GM12878 (cell line): Measurements from ENCODE around the gene TESK2. TPM values are rescaled to one million over a fixed set of nuclear protein-coding genes. Genes with fewer than 3 reads are reported as not detected.

Experiments
- ATAC-seq: fragments of 200-7000 bp; cut with Tn5 transposase; 3 replicates; pipeline ENCODE4 v1.9.1; 2020; ENCODE audit warnings: mild to moderate bottlenecking, moderate library complexity
- BruUV-seq: library from RNA; stranded (reverse); fragments of 400-500 nt; replicated peaks from 2 replicates; lab custom pipeline; 2021; lab: Mats Ljungman, UMichigan
- CTCF ChIA-PET: fragments of 300-600 bp; sonication (Branson Sonifier 250); formaldehyde crosslinking; extraction: SDS; loops from one replicate; lab custom pipeline; 2021; ENCODE audit warnings: inconsistent platforms; lab: Yijun Ruan, JAX
- POLR2A ChIA-PET: fragments of 350-600 bp; formaldehyde crosslinking; extraction: SDS; loops from one replicate; lab custom pipeline; 2021; ENCODE audit warnings: inconsistent platforms; lab: Charles Lee
- RAD21 ChIA-PET: fragments of 300-600 bp; sonication (Branson Sonifier 250); formaldehyde crosslinking; loops from one replicate; lab custom pipeline; 2023; ENCODE audit warnings: antibody characterized with exemption; ENCODE audit not compliant: unreplicated experiment; lab: Charles Lee
- SMC1A ChIA-PET: fragments of 300-600 bp; sonication (Branson Sonifier 250); formaldehyde crosslinking; loops from one replicate; lab custom pipeline; 2023; ENCODE audit not compliant: unreplicated experiment, uncharacterized antibody; lab: Charles Lee
- DNase-seq: peaks from one replicate; pipeline ENCODE4 v3.0.0-alpha.2; 2011; ENCODE audit warnings: low read depth, low spot score
- FAIRE-seq: peaks from 3 replicates; lab custom pipeline; 2011; peaks lifted over from hg19 to GRCh38; lab: Jason Lieb, UNC
- H2AFZ ChIP-seq: 2 replicates; pipeline ENCODE4 v1.6.0; 2011; ENCODE audit warnings: low read depth, low read length, control low read depth; ENCODE audit not compliant: control insufficient read depth
- H3K27ac ChIP-seq: 2 replicates; pipeline ENCODE4 v1.5.1; 2011; ENCODE audit warnings: control low read depth; ENCODE audit not compliant: control insufficient read depth, insufficient read depth
- H3K27me3 ChIP-seq, 2 experiments: replicated peaks in 1 of 2; 2 replicates each; pipeline versions ENCODE4 v1.6.0 to v1.6.1; 2011; ENCODE audit warnings: low read length in 1 of 2; ENCODE audit not compliant: control insufficient read depth in 2 of 2, insufficient read depth in 2 of 2
- H3K36me3 ChIP-seq, 2 experiments: 2 replicates each; pipeline ENCODE4 v1.5.1; 2011; ENCODE audit warnings: low read length in 1 of 2; ENCODE audit not compliant: control insufficient read depth in 2 of 2, insufficient read depth in 2 of 2
- H3K4me1 ChIP-seq: 2 replicates; pipeline ENCODE4 v1.6.1; 2011; ENCODE audit warnings: mild to moderate bottlenecking, low read length, moderate library complexity, mixed read lengths; ENCODE audit not compliant: control insufficient read depth, insufficient read depth
- H3K4me2 ChIP-seq: 2 replicates; pipeline ENCODE4 v1.6.0; 2011; ENCODE audit warnings: control low read depth; ENCODE audit not compliant: control insufficient read depth, insufficient read depth
- H3K4me3 ChIP-seq: fragments of 200-600 bp; sonication (generic); 2 replicates; pipeline ENCODE4 v1.5.1; 2016
- H3K79me2 ChIP-seq: 2 replicates; pipeline ENCODE4 v1.6.0; 2011; ENCODE audit warnings: low read length; ENCODE audit not compliant: control insufficient read depth, insufficient read depth
- H3K9ac ChIP-seq: 2 replicates; pipeline ENCODE4 v1.8.0; 2011; ENCODE audit warnings: low read length, control low read depth, mixed read lengths; ENCODE audit not compliant: control insufficient read depth, insufficient read depth
- H3K9me3 ChIP-seq: replicated peaks from 3 replicates; pipeline ENCODE4 v1.5.1; 2011; ENCODE audit warnings: mild to moderate bottlenecking, low read length; ENCODE audit not compliant: control insufficient read depth, insufficient read depth
- H4K20me1 ChIP-seq: 2 replicates; pipeline ENCODE4 v1.6.0; 2011; ENCODE audit not compliant: control insufficient read depth, insufficient read depth
- ATF3 ChIP-seq: IDR thresholded peaks from 2 replicates; pipeline ENCODE4 v1.6.1; 2011; ENCODE audit warnings: low read depth, mild to moderate bottlenecking, low read length, moderate library complexity, borderline replicate concordance; ENCODE audit errors: extremely low read depth
- E2F8 ChIP-seq: fragments of 450-650 bp; IDR thresholded peaks from 2 replicates; pipeline ENCODE4 v1.6.1; 2018; ENCODE audit warnings: mild to moderate bottlenecking, low read depth, moderate library complexity; ENCODE audit not compliant: partially characterized antibody
- NBN ChIP-seq: fragments of 450-650 bp; IDR thresholded peaks from 2 replicates; pipeline ENCODE4 v1.6.1; 2016
- SMAD1 ChIP-seq: fragments of 450-650 bp; IDR thresholded peaks from 2 replicates; pipeline ENCODE4 v1.6.1; 2018; ENCODE audit warnings: mild to moderate bottlenecking, low read depth; ENCODE audit not compliant: partially characterized antibody
- SMARCA5 ChIP-seq: fragments of 450-650 bp; IDR thresholded peaks from 2 replicates; pipeline ENCODE4 v1.6.1; 2017; ENCODE audit warnings: mild to moderate bottlenecking
- SREBF2 ChIP-seq: IDR thresholded peaks from 2 replicates; pipeline ENCODE4 v1.6.1; 2012; ENCODE audit warnings: mild to moderate bottlenecking, low read length
- STAT3 ChIP-seq: IDR thresholded peaks from 2 replicates; pipeline ENCODE4 v1.6.1; 2011; ENCODE audit warnings: low read depth, low read length, improper control_type of control experiment
- ZNF217 ChIP-seq: fragments of 450-650 bp; IDR thresholded peaks from 2 replicates; pipeline ENCODE4 v1.6.1; 2017; ENCODE audit warnings: antibody characterized with exemption, mild to moderate bottlenecking
- ZNF274 ChIP-seq: IDR thresholded peaks from one replicate; pipeline ENCODE4 v1.8.0; 2011; ENCODE audit not compliant: insufficient read length, insufficient read depth
- WGBS: methylation state at CpG from one replicate; pipeline ENCODE4 v1.1.6; 2016; ENCODE audit warnings: low lambda C conversion rate; ENCODE audit not compliant: insufficient replicate concordance, insufficient coverage; ENCODE audit errors: missing lambda C conversion rate; 5-methylcytosine and 5-hydroxymethylcytosine counted together
- in situ Hi-C: fragments of 300-500 bp; cut with MboI; formaldehyde crosslinking; loops from 9 replicates; pipeline ENCODE4 v1.14.3; 2018; ENCODE audit warnings: mixed read lengths
- intact Hi-C: fragments of 100-400 bp; cut with micrococcal nuclease; formaldehyde crosslinking; loops from one replicate; pipeline ENCODE4 v1.14.2; 2022; ENCODE audit not compliant: unreplicated experiment
- polyA plus RNA-seq, 11 experiments: library from polyadenylated mRNA; depleted of rRNA in 4 of 11; unstranded in 6 of 11; stranded (reverse) in 5 of 11; fragments of >200 nt; fragmentation: Nextera tagmentation in 4 of 11; fragmentation: Illumina TruSeq in 1 of 11; extraction: Ambion mirVana in 4 of 11; extraction: Trizol in 1 of 11; gene quantifications; 1 replicate in 1 of 11; 2 replicates in 10 of 11; pipeline versions ENCODE4 v1.2.1 to v1.2.3, GENCODE V29; 2011 to 2016; ENCODE audit warnings: inconsistent platforms in 2 of 11, missing spikeins in 2 of 11, low read depth in 1 of 11
- total RNA-seq, 4 experiments: library from RNA; depleted of rRNA in 3 of 4; stranded (reverse); fragments of >200 nt in 3 of 4; fragmentation: Illumina TruSeq in 1 of 4; extraction: Trizol in 1 of 4; gene quantifications; 2 replicates each; pipeline versions ENCODE4 v1.2.1 to v1.2.3, GENCODE V29; 2013 to 2021
- TF ChIP-seq, protein P1 (sequence below): fragments of 150-350 bp; IDR thresholded peaks from 2 replicates; pipeline ENCODE4 v1.6.1; 2016; ENCODE audit warnings: low read depth, low read length
- TF ChIP-seq, protein P2 (sequence below): fragments of 450-650 bp; IDR thresholded peaks from 2 replicates; pipeline ENCODE4 v1.6.1; 2017; ENCODE audit warnings: mild to moderate bottlenecking, low read depth, inconsistent platforms; ENCODE audit not compliant: poor library complexity, severe bottlenecking
- TF ChIP-seq, protein P3 (sequence below): IDR thresholded peaks from 2 replicates; pipeline ENCODE4 v1.6.1; 2011; ENCODE audit warnings: borderline replicate concordance, low read depth, mild to moderate bottlenecking, moderate library complexity, mixed read lengths, low read length; ENCODE audit not compliant: insufficient read depth; ENCODE audit errors: extremely low read length

The TESK2 gene
- total and polyA plus RNA-seq, 10 of the 15 experiments (the other 5 are each of a cell fraction or from before 2014, with no cell fraction given), result 2.2 to 10.0 (median 5.7) TPM

DNA sequence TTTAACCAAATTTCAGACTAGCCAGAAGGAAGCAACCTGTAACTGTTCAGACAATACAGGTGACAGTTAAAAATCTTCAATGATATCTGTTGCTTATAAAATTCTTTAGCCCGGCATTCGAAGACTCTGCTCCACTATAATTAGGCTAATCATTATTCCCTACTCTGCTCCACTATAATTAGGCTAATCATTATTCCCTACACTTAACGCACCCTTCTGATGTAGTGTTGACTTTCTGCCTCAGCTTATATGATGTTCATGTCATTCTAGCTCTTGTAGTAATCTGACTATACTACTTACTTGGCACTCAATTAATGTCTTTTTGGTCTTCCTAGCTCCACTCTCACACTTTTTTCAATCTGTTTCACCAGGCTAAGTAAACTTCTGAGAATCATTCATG, 13.3 kb downstream of the TESK2 start:
- intact Hi-C loops (no loop called here), in situ Hi-C loops (no loop called here)
- RAD21 ChIA-PET, result interaction anchor here (1.6 kb wide), 1 partner anchor 14 kb away, joined by 4 read pairs; the partner anchor contains the start of gene TESK2
- Histone ChIP-seq H3K4me3 (no peak overlapping the region), H3K4me2 (no peak overlapping the region), H3K27me3 (no peaks in the 10 kb centered on the region), H3K9me3 (no peaks in the 10 kb centered on the region), H3K79me2 (no peaks in the 10 kb centered on the region), H3K9ac (no peak overlapping the region), H3K36me3 (no peaks in the 10 kb centered on the region), H4K20me1 (no peaks in the 10 kb centered on the region), H3K4me1 (peaks cover 22% of the 10 kb centered on the region), H2AFZ (no peak overlapping the region), H3K27ac (no peak overlapping the region)
- no peak for DNase-seq
- 100% methylated on average over 3 of the region's 3 CpGs for WGBS
- BruUV-seq, result no TSS peak
- POLR2A ChIA-PET, result no interaction called here
- SMC1A ChIA-PET, result interaction anchor here (1.1 to 1.6 kb wide), 3 partner anchors 14 to 117 kb away, joined by 3 to 4 read pairs (median 3); no protein-coding TSS in a partner anchor
- CTCF ChIA-PET, result interaction anchor here (1.1 to 1.6 kb wide), 3 partner anchors 14 to 117 kb away, joined by 3 to 6 read pairs (median 3); partner anchors contain the start of gene TESK2
- ATAC-seq, result no peak
- no peak for FAIRE-seq
- no peak for TF ChIP-seq NBN
- TF ChIP-seq SREBF2, result no peak
- TF ChIP-seq, protein P1, sequence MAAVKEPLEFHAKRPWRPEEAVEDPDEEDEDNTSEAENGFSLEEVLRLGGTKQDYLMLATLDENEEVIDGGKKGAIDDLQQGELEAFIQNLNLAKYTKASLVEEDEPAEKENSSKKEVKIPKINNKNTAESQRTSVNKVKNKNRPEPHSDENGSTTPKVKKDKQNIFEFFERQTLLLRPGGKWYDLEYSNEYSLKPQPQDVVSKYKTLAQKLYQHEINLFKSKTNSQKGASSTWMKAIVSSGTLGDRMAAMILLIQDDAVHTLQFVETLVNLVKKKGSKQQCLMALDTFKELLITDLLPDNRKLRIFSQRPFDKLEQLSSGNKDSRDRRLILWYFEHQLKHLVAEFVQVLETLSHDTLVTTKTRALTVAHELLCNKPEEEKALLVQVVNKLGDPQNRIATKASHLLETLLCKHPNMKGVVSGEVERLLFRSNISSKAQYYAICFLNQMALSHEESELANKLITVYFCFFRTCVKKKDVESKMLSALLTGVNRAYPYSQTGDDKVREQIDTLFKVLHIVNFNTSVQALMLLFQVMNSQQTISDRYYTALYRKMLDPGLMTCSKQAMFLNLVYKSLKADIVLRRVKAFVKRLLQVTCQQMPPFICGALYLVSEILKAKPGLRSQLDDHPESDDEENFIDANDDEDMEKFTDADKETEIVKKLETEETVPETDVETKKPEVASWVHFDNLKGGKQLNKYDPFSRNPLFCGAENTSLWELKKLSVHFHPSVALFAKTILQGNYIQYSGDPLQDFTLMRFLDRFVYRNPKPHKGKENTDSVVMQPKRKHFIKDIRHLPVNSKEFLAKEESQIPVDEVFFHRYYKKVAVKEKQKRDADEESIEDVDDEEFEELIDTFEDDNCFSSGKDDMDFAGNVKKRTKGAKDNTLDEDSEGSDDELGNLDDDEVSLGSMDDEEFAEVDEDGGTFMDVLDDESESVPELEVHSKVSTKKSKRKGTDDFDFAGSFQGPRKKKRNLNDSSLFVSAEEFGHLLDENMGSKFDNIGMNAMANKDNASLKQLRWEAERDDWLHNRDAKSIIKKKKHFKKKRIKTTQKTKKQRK, result no peak
- no peak for TF ChIP-seq ATF3
- no peak for TF ChIP-seq ZNF274
- TF ChIP-seq STAT3, result no peak
- TF ChIP-seq, protein P2, sequence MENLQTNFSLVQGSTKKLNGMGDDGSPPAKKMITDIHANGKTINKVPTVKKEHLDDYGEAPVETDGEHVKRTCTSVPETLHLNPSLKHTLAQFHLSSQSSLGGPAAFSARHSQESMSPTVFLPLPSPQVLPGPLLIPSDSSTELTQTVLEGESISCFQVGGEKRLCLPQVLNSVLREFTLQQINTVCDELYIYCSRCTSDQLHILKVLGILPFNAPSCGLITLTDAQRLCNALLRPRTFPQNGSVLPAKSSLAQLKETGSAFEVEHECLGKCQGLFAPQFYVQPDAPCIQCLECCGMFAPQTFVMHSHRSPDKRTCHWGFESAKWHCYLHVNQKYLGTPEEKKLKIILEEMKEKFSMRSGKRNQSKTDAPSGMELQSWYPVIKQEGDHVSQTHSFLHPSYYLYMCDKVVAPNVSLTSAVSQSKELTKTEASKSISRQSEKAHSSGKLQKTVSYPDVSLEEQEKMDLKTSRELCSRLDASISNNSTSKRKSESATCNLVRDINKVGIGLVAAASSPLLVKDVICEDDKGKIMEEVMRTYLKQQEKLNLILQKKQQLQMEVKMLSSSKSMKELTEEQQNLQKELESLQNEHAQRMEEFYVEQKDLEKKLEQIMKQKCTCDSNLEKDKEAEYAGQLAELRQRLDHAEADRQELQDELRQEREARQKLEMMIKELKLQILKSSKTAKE, result no peak
- TF ChIP-seq ZNF217, result no peak
- no peak for TF ChIP-seq E2F8
- TF ChIP-seq, protein P3, sequence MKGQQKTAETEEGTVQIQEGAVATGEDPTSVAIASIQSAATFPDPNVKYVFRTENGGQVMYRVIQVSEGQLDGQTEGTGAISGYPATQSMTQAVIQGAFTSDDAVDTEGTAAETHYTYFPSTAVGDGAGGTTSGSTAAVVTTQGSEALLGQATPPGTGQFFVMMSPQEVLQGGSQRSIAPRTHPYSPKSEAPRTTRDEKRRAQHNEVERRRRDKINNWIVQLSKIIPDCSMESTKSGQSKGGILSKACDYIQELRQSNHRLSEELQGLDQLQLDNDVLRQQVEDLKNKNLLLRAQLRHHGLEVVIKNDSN, result no peak
- no peak for TF ChIP-seq SMARCA5
- TF ChIP-seq SMAD1, result no peak
